GM12801 (cell line): ENCODE results near the gene MYOF.

Experiments used
- CTCF ChIP-seq: IDR thresholded peaks from one replicate; pipeline ENCODE4 v1.5.1; 2011; ENCODE audit warnings: control low read depth; ENCODE audit not compliant: insufficient read length; ENCODE audit errors: extremely low read depth

MYOF gene

GRCh38 chr10:93461109-93461806, 20.9 kb downstream of the MYOF start:
- no peak for TF ChIP-seq CTCF

DNA sequence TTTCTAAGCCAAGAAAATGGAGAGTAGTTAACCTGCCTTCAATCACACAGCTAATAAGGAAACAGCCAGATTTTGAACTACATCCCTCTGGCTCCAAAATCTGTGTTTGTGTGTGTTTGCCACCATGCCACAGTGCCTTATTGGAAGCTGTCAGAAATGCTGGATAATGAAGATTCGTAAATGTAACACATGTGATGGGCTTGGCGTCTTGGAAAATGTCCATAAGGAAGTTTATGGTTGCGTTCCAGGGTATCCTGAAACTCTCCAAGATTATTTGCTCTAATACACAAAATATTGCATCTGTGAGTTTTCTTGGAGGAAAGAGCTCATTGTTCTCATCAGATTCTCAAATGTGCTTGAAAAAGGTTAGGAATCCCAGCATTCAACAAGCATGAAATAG, 22.7 kb downstream of the MYOF start:
- TF ChIP-seq CTCF: no peak

DNA sequence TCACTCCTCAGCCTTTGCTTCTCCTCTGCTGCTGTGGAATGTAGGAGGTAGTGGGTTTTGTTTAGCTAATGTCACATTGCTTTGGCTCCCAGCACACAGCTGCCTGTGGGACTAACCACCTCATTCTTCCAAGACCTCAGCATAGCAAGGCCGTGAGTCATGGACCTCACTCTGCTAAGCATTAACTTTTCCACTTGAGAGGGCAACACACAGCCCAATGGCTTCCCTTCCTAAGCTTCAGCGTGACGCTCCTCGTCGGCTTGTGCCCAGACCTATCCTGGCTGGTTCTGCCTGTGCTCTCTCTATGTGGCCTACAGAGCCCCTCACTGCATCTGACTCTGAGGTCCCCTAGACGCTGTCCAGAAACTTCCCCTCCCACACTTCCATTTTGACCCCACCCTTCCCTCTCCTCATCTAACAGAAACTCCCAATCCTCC, 23.3 kb downstream of the MYOF start:
- TF ChIP-seq CTCF: no peak

DNA sequence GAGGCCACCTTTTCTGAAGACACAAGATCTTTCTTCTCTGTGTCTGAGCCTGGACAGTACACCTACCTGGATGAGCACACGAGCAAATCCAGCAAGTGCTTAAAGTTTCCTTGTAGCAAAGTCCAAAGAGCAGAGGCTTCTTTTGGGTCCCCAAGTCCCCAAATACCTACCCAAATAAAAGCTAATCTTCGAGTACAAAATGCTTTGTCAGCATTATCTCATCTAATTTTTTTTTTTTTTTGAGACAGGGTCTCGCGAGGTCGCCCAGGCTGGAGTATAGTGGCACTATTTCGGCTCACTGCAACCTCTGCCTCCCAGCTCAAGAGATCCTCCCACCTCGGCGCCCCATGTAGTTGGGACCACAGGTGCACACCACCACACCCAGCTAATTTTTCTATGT, 24.6 kb downstream of the MYOF start:
- no peak for TF ChIP-seq CTCF

- TF ChIP-seq CTCF: no peak
These were observed 25.7 kb downstream of the MYOF start for GRCh38 chr10:93456480-93456879.

- TF ChIP-seq CTCF: no peak
These were observed 27.4 kb downstream of the MYOF start for GRCh38 chr10:93454736-93455135.

DNA sequence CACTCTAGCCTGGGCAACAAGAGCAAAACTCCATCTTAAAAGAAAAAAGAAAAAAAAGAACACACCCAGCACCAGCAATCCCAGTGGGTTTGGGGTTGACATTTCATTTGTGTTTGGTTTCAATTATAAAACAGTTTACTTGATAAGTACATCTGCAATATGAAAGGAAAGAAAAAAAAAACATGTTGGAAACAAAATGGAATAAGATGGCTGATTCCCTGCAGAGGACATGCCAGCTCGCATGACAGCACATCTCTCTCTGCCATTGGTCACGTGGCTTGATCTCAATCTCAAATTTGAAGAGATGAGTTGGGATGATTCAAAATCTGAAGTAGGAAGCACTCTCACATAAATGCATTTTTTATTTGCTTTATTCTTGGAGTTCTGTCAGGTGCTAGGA, 28.0 kb downstream of the MYOF start:
- no peak for TF ChIP-seq CTCF

DNA sequence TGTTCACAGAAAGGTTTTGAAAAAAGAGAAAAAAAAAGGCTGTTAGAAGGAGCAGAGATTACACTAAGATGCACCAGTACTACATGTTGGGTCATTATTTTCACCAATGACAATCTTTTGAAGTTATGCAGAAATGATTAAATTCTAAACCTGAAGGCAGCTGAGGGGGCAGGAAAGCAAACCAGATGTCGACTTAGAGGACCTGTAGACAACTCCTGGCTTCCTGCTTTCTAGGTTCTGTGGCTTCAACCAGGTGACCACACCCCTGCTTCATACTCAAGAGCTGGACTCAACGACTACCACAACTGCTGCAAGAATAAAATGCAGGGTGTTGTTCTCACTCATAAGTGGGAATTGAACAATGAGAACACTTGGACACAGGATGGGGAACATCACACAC, 30.0 kb downstream of the MYOF start:
- no peak for TF ChIP-seq CTCF
